ENCODE results near the gene CYB561D2. TPM values are rescaled to one million over a fixed set of nuclear protein-coding genes. Genes with fewer than 3 reads are reported as not detected.

The CYB561D2 gene
- total RNA-seq, 2 donors from 2014 or later = 18.1 to 34.3 TPM

GRCh38 chr3:50334339-50335075 lies 16.2 kb upstream of the CYB561D2 start:
- peaks cover 49 to 50% of the 10 kb centered on the region in 2 donors for H3K36me3 Mint-ChIP-seq
- H3K27ac Mint-ChIP-seq = peak overlapping the region; percentile 88 to 93
- DNase-seq (ENCODE audit: low spot score in 2 of 2) (no peak), ATAC-seq (no peak)
- H3K9me3 Mint-ChIP-seq = no peaks in the 10 kb centered on the region

- Mint-ChIP-seq H3K27ac (peak overlapping the region; percentile 88 to 99), H3K9me3 (no peaks in the 10 kb centered on the region), H3K36me3 (peaks cover 44 to 51% of the 10 kb centered on the region in 2 donors)
- ATAC-seq (peak; percentile 39 to 42), DNase-seq (ENCODE audit: low spot score in 2 of 2) (no peak)
Observed at GRCh38 chr3:50336452-50337174, 14.0 kb upstream of the CYB561D2 start.

DNA sequence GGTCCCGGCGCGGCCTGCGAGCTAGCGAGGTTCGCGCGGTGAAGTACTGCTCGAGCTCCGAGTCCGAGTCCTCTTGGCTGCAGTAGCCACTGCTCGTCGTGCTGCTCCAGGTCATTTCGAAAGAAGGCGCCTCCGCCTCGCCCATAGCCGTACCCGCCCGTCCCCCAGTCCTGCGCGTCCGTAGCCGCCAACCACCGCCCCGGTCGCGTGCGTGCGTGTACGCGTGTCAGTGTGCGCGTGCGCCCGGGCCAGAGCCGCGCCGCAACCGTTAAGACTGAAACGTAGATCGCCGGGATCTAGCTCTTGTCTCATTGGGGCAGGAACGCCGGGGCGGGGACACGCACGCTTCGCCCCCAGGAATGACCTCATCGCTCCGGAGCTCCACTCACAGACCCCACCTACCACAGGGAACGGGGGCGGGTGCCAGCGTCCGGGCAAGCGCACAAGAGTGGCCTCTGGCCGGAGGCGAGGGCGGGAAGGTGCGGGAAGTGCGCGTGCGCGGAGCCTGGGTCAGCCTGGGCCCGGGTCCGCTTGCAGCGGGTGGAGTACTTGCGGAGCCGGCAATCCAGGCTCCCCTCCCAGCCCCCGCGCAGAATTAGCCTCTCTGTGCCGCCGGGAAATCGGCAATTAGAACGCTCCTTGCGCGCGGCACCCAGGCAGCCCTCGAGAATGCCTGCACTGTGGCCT lies 13.3 kb upstream of the CYB561D2 start:
- DNase-seq (ENCODE audit: low spot score in 2 of 2) (peak; percentile 95 to 99), ATAC-seq (peak; percentile 81 to 87)
- Mint-ChIP-seq H3K27ac (peak overlapping the region; percentile 88 to 96), H3K36me3 (peaks cover 40 to 51% of the 10 kb centered on the region in 2 donors), H3K9me3 (no peaks in the 10 kb centered on the region)

GRCh38 chr3:50338965-50339364 lies 11.7 kb upstream of the CYB561D2 start:
- peak overlapping the region; percentile 88 to 94 for H3K27ac Mint-ChIP-seq
- H3K9me3 Mint-ChIP-seq = no peaks in the 10 kb centered on the region
- DNase-seq (ENCODE audit: low spot score in 2 of 2) (no peak), ATAC-seq (no peak)
- H3K36me3 Mint-ChIP-seq = peaks cover 40 to 49% of the 10 kb centered on the region in 2 donors

DNA sequence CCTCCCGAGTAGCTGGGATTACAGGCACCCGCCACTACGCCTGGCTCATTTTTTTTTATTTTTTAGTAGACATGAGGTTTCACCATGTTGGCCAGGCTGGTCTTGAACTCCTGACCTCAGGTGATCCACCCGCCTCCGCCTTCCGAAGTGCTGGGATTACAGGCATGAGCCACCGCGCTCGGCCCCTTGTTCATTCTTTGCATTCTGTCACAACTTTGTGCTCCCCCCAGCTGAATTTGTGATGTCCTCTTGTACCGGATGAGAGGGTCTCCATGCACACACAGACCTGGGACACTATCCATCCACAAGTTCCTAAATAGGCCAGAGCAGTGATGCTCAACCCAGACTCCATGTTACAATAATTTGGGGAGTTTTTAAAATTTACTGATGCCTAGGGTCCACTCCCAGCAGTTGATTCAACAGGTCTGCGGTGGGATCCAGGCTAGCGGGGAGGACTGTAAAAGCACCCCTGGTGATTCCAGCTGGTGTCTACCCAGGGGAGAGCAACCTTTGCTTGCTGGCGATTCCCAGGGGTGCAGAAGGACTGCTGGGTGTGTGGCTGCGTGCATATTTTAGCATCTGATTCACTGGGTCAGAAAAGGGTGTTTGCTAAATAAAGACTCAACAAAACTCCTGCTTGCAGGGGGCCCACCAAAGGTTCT lies 11.0 kb upstream of the CYB561D2 start:
- Mint-ChIP-seq H3K36me3 (peaks cover 40 to 44% of the 10 kb centered on the region in 2 donors), H3K9me3 (no peaks in the 10 kb centered on the region), H3K27ac (peak overlapping the region; percentile 88 to 94)
- DNase-seq (ENCODE audit: low spot score in 2 of 2) (no peak), ATAC-seq (no peak)

GRCh38 chr3:50340147-50340447 lies 10.6 kb upstream of the CYB561D2 start:
- no peak for ATAC-seq
- no peak for DNase-seq (ENCODE audit: low spot score in 2 of 2)
- no peaks in the 10 kb centered on the region for H3K9me3 Mint-ChIP-seq
- peaks cover 40 to 43% of the 10 kb centered on the region in 2 donors for H3K36me3 Mint-ChIP-seq
- peak overlapping the region; percentile 88 to 94 for H3K27ac Mint-ChIP-seq

DNA sequence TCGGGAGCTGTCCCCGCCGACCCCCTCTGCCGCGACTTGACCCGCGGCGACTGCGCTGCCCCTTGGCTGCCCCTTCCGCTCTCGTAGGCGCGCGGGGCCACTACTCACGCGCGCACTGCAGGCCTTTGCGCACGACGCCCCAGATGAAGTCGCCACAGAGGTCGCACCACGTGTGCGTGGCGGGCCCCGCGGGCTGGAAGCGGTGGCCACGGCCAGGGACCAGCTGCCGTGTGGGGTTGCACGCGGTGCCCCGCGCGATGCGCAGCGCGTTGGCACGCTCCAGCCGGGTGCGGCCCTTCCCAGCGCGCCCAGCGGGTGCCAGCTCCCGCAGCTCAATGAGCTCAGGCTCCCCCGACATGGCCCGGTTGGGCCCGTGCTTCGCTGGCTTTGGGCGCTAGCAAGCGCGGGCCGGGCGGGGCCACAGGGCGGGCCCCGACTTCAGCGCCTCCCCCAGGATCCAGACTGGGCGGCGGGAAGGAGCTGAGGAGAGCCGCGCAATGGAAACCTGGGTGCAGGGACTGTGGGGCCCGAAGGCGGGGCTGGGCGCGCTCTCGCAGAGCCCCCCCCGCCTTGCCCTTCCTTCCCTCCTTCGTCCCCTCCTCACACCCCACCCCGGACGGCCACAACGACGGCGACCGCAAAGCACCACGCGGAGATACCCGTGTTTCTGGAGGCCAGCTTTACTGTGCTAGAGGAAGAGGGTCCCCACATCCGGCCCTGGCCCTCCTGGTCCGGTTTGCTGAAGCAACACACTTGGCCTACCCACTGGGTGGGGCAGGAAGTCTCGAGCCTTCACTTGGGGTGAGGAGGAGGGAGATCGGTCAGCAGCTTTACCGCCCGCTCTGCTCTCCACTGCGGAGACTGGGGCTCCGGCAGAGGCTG lies 10.0 kb upstream of the CYB561D2 start, which contains the start of gene RASSF1:
TSS of gene RASSF1 (minus strand) at position 389 of the 882 bp plus-strand sequence. CDS start at position 358, 31 bp downstream.
- H3K36me3 Mint-ChIP-seq = peaks cover 38 to 39% of the 10 kb centered on the region in 2 donors
- H3K27ac Mint-ChIP-seq = peak within 1 kb of the TSS; percentile 88 to 94
- no peaks in the 10 kb centered on the region for H3K9me3 Mint-ChIP-seq
- DNase-seq (ENCODE audit: low spot score in 2 of 2) (peak; percentile 77 to 79), ATAC-seq (peak; percentile 25 to 46)

DNA sequence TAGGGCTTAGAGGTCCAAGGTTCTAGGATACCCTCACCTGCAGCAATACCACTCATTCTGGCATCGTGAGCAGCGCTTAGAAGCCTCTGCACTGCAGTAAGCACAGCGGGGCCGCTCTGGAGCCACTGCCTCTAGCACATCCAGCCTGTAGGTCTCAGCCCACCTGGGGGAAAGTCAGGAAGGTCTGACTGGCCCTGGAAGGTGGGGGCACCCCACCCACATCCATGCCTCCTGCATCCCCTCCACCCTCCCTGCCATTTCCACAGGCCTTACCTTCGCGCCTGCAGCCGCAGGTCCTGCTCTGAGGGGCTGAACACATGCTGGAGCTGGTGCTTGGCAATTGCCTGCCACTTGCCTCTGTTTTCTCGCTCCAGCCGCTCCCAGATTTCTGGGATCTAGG lies 9.1 kb upstream of the CYB561D2 start:
- ATAC-seq (no peak), DNase-seq (ENCODE audit: low spot score in 2 of 2) (no peak)
- no peaks in the 10 kb centered on the region for H3K9me3 Mint-ChIP-seq
- peaks cover 31% of the 10 kb centered on the region in 2 donors for H3K36me3 Mint-ChIP-seq
- no peak overlapping the region for H3K27ac Mint-ChIP-seq

GRCh38 chr3:50341996-50342650 lies 8.5 kb upstream of the CYB561D2 start:
- H3K36me3 Mint-ChIP-seq = peaks cover 25% of the 10 kb centered on the region in 2 donors
- ATAC-seq (no peak), DNase-seq (ENCODE audit: low spot score in 2 of 2) (no peak)
- H3K9me3 Mint-ChIP-seq = no peaks in the 10 kb centered on the region
- H3K27ac Mint-ChIP-seq = no peak overlapping the region

DNA sequence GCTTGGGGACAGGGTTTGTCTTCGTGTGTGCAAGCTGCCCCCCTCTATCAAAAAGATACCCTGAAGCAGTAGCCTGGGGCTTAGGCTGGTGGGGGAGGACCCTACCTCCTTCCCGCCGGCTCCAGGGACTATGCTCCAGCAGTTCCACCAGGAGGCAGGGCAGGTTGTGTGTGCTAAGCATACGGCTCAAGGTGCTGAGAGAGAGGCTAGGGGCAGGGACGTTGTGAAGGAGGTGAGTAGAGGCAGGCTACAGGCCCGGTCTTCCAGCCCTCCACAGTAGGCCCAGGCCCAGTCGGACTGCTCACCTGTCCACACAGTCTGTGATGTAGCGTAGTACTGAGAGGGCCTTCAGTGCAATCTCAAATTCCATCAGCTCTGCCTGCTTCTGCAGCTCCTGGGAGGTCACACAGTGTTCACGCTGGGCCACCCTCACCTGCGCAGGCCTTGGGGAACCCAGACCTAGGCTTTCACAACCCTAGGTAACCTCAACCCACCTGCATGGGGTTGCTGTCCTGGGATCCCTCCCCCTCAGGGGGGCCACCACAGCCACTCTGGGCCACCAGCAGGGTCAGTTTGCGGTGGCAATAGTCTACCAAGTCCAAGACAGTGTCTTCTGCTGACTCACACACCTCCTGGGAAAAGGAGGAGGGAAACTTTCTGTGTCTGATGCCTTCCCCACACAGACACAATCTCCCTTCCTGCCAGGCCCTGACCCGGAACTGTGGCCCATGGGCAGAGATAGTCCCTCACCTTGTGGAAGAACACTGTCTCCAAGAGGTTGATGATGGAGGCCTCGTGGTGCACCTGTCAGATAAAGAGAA lies 7.6 kb upstream of the CYB561D2 start:
- Mint-ChIP-seq H3K9me3 (no peaks in the 10 kb centered on the region), H3K36me3 (peaks cover 21% of the 10 kb centered on the region in 2 donors), H3K27ac (no peak overlapping the region)
- no peak for DNase-seq (ENCODE audit: low spot score in 2 of 2)
- ATAC-seq = no peak

- no peak for ATAC-seq
- DNase-seq (ENCODE audit: low spot score in 2 of 2) = no peak
- Mint-ChIP-seq H3K9me3 (no peaks in the 10 kb centered on the region), H3K36me3 (peaks cover 3 to 5% of the 10 kb centered on the region in 2 donors), H3K27ac (no peak overlapping the region)
Observed at GRCh38 chr3:50345008-50345407, 5.7 kb upstream of the CYB561D2 start.

DNA sequence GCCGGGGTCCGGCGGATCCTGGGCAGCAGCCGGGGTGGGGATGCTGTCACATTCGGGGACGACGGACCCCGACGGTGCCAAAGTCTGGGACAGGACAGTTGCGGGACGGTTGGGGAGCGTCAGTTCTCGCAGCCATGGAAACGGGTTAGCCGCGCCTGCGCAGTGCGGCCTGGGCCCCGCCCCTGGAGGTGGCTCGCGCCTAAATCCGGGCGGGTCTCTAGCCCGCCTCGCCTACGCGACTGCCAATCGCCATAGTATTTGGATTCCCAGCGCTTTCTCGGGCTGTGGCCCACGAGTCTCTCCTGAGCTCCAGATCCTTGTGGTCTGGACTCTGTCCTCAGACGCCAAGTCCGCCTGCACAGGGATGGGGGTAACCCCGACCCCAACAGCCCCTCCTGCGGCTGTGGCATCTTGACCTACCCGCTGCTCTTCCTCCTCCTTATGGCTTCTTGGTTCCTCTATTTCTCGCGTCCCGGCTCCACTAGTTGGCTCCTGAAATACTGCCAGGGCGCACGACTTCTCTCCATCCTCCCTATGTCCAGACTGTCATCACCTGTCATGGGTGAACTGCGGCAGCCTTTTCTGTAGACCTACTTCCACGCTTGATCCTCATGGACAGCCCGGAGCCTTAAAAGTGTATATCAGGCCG lies 5.0 kb upstream of the CYB561D2 start, which contains the start of gene ZMYND10:
TSS of gene ZMYND10 (minus strand) at position 147 of the 649 bp plus-strand sequence. CDS start 153 bp downstream, outside the sequence.
- peak; percentile 20 to 61 for ATAC-seq
- peak within 1 kb of the TSS; percentile 29 to 55 for H3K27ac Mint-ChIP-seq

DNA sequence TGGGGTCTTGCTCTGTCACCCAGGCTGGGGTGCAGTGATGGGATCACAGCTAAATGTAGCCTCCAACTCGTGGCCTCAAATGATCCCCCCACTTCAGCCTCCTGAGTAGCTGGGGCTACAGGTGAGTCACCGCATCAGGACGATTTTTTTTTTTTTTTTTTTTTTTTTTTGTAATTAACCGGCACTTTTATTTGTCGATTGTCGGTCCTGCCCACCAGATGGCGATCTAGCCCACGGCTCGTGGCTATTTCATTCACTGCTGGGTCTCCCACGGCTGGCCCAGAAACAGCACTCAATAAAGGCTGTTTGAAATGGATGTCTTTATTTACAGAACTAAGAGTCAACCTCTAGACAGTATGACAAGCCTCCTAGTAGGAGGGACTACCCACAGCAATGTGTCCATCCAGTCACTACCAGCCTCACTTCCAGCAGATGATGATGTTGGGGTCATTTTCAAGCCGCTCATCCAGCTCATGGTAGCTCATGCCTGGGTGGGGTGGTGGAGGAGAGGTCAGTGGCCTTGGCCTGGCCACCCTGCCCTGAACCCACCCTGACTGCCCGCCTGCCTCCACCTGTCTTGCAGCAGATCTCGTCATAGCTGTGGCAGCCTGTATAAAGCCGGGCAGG lies 3.4 kb upstream of the CYB561D2 start:
- ATAC-seq = no peak
- DNase-seq (ENCODE audit: low spot score in 2 of 2) = peak in 1 of 2 donors; percentile 70
- Mint-ChIP-seq H3K36me3 (peaks cover 8 to 18% of the 10 kb centered on the region in 2 donors), H3K9me3 (no peaks in the 10 kb centered on the region), H3K27ac (peak overlapping the region; percentile 25 to 50)

More for the DNA sequence above, 5.0 kb upstream of the CYB561D2 start, which contains the start of gene ZMYND10:
- peak; percentile 78 to 88 for DNase-seq (ENCODE audit: low spot score in 2 of 2)
- H3K36me3 Mint-ChIP-seq = peaks cover 8% of the 10 kb centered on the region in 2 donors
- H3K9me3 Mint-ChIP-seq = no peaks in the 10 kb centered on the region

- Mint-ChIP-seq H3K36me3 (peaks cover 8 to 18% of the 10 kb centered on the region in 2 donors), H3K27ac (peak overlapping the region; percentile 96), H3K9me3 (no peaks in the 10 kb centered on the region)
- DNase-seq (ENCODE audit: low spot score in 2 of 2) (no peak), ATAC-seq (no peak)
Observed at GRCh38 chr3:50350213-50350526, 492 bp upstream of the CYB561D2 start.
